NCI-H524 (cell line): ENCODE results near the gene BMP5.

Source experiments
- DNase-seq, 2 experiments: peaks; one replicate each; lab custom pipeline; 2025; lab: John Stamatoyannopoulos, UW

BMP5 gene

GRCh38 chr6:55714831-55715230, 160.6 kb downstream of the BMP5 start:
- no peak for DNase-seq

GRCh38 chr6:55713436-55713835, 162.0 kb downstream of the BMP5 start:
- no peak for DNase-seq

- no peak for DNase-seq
These were observed 166.7 kb downstream of the BMP5 start for GRCh38 chr6:55708711-55709110.

- DNase-seq = no peak
These were observed 169.6 kb downstream of the BMP5 start for GRCh38 chr6:55705451-55706440.

- DNase-seq = no peak
These were observed 171.0 kb downstream of the BMP5 start for GRCh38 chr6:55704421-55704820.
